H54 (cell line): ENCODE measurements around the gene ZSCAN9.

Source experiments
- DNase-seq: peaks from one replicate; pipeline ENCODE4 v3.0.0; 2011; ENCODE audit warnings: low spot score, mixed read lengths; ENCODE audit not compliant: insufficient read length
- FAIRE-seq: peaks from 3 replicates; lab custom pipeline; 2011; peaks lifted over from hg19 to GRCh38; lab: Jason Lieb, UNC
- POLR2A ChIP-seq: IDR thresholded peaks from 2 replicates; pipeline ENCODE4 v1.6.1; 2011; ENCODE audit warnings: low read depth, mild to moderate bottlenecking, low read length

ZSCAN9 gene

DNA sequence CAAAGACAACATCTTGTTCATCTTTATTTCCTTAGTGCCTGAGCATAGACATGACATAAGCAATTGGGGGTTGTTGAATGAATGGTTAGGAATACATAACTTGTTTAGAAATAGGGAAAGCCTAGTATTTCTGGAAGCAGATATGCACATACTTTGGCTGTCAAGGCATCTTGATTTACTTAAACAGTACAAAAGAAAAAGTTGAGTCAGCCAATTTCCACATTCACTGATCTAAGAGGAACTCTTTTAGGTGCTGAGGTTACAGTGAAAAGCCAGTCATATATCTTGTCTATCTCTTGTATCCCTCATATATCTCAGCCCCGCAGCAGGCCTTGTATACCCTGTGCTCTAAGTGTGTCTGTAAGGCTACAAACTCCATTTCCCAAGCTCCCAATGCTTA lies 15.4 kb downstream of the ZSCAN9 start:
- TF ChIP-seq POLR2A = no peak
- FAIRE-seq = peak; percentile 23
- no peak for DNase-seq

GRCh38 chr6:28243946-28244345 lies 18.9 kb downstream of the ZSCAN9 start:
- TF ChIP-seq POLR2A = no peak
- FAIRE-seq (no peak), DNase-seq (no peak)

GRCh38 chr6:28245206-28245941 lies 20.3 kb downstream of the ZSCAN9 start:
- no peak for FAIRE-seq
- no peak for TF ChIP-seq POLR2A
- DNase-seq = no peak

DNA sequence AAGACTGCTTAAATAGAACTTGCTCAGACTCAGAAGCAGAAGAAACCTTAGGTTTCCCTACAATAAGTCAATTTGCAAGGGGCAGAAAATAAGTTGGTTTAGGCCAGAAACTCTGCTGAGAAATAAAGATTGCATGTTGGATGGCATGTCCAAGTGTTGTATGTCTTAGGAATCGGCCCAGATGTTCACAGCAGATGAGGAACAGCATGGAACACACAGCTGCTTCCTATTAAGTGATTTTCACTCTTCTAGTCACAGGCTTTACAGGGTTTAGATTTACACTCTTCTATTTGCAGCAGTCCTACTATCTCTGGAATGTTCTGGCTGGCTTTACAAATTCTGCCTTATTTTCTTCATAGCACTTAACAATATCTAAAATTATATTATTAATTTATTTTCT lies 23.8 kb downstream of the ZSCAN9 start:
- DNase-seq = no peak
- no peak for TF ChIP-seq POLR2A
- FAIRE-seq = no peak

- DNase-seq (no peak), FAIRE-seq (no peak)
Measured at GRCh38 chr6:28250747-28251146, 25.7 kb downstream of the ZSCAN9 start.

GRCh38 chr6:28251661-28252008 lies 26.6 kb downstream of the ZSCAN9 start:
- FAIRE-seq (no peak), DNase-seq (peak; percentile 7)
- no peak for TF ChIP-seq POLR2A

More at GRCh38 chr6:28250747-28251146, 25.7 kb downstream of the ZSCAN9 start:
- no peak for TF ChIP-seq POLR2A

- FAIRE-seq (peak; percentile 93), DNase-seq (peak; percentile 55)
- peak; percentile 33; the same call in 1 of the 2 replicates for TF ChIP-seq POLR2A
Measured at GRCh38 chr6:28252009-28252975, 27.2 kb downstream of the ZSCAN9 start, which contains the start of gene ZKSCAN4. ZKSCAN4 (minus strand) TSS chr6:28252269; CDS start chr6:28251980, 289 bp downstream.

- TF ChIP-seq POLR2A = no peak
- no peak for DNase-seq
- FAIRE-seq = no peak
Measured at GRCh38 chr6:28254121-28254519, 29.0 kb downstream of the ZSCAN9 start.

- DNase-seq = no peak
- TF ChIP-seq POLR2A = no peak
- no peak for FAIRE-seq
Measured at GRCh38 chr6:28257042-28257441, 32.0 kb downstream of the ZSCAN9 start.

GRCh38 chr6:28258877-28259777 lies 34.1 kb downstream of the ZSCAN9 start, which contains the start of gene NKAPL:
NKAPL (plus strand) TSS chr6:28259297; CDS start chr6:28259372, 75 bp downstream.
- FAIRE-seq (no peak), DNase-seq (no peak)
- TF ChIP-seq POLR2A = no peak

DNA sequence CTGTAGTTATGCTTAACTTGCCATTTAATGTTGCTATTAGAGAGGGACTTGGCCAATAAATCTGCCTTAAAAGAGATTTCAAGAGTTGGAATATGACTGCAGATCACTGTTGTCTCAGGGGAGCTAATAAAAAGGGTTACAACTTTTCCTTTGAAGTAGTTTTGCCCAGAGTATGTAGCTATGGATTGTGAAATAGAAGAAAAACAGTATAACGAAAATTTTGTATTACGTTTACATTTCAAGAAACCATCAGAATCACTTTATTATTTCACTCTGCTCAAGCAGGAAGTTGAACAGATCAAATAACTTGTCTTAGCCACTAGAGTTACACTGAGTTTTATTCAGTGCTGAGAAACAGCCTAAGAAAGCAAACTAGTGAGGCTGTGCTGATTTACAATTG lies 38.8 kb downstream of the ZSCAN9 start:
- DNase-seq (no peak), FAIRE-seq (peak; percentile 30)
- TF ChIP-seq POLR2A = no peak

- FAIRE-seq = peak; percentile 20
- TF ChIP-seq POLR2A = no peak
- no peak for DNase-seq
Measured at GRCh38 chr6:28264834-28265401, 39.8 kb downstream of the ZSCAN9 start.

DNA sequence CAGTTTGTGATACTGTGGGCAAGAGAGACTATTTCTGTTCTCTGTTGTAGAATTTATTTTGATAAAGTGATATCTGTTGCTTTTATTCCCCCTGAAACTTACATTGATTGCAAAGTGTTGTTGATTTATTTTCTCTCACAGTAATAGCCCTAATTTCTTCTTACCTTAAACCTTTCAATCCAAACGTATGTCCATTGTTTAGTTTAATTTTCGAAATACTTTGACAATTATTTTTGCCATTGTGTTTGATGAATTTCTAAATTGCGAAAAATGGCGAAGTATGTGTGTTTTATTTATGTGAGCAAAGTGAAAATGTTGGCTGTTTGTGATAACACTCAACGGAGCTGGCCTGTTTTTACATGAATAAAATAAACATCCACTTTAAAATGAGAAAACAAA lies 41.5 kb downstream of the ZSCAN9 start:
- DNase-seq (no peak), FAIRE-seq (peak; percentile 71)
- no peak for TF ChIP-seq POLR2A
